CD4-positive, alpha-beta T cell treated with Interleukin-12 subunit alpha and Interleukin-12 subunit beta, for 1 hour (primary cell): Measurements from ENCODE around the gene SPATA20.

ENCODE experiments used
- DNase-seq: peaks from one replicate; pipeline ENCODE4 v3.0.0-alpha.2; 2020

The SPATA20 gene

DNA sequence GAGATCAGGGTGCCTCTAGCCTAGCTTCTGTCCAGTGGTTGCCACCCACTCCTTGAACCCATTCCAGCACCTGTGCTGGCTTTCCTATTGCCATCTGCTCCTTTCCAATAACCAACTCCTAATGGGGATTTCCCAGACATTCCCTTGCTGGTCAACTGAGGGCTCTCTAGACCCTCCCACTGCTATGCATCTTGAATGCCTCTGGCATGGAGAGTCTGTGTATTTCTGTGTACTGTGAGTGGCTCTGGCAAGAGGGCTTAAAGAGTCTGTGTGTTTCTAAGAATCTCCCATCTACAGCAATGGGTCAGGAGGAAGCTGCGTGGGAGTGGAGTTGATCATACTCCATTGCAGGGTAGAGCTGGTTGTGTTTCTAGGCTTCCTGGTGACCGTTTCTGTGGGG lies 25.5 kb upstream of the SPATA20 start:
- DNase-seq = no peak

DNA sequence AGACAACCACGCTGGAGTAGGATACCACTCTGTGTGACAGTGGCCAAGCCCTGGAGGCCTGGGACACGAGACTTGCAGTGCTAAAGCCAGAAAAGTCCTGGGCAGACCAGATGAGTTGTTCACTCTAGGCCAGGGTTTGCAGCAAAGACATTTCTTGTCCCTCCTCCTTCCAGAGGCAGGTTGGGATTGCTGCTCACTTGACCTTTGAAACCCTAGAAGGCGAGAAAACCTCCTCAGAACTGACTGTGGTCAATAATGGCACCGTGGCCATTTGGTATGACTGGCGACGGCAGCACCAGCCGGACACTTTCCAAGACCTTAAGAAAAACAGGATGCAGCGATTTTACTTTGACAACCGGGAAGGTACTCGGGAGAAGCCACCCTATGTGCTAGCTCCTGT lies 24.2 kb upstream of the SPATA20 start:
- no peak for DNase-seq

GRCh38 chr17:50523208-50523607 lies 23.8 kb upstream of the SPATA20 start:
- no peak for DNase-seq

DNA sequence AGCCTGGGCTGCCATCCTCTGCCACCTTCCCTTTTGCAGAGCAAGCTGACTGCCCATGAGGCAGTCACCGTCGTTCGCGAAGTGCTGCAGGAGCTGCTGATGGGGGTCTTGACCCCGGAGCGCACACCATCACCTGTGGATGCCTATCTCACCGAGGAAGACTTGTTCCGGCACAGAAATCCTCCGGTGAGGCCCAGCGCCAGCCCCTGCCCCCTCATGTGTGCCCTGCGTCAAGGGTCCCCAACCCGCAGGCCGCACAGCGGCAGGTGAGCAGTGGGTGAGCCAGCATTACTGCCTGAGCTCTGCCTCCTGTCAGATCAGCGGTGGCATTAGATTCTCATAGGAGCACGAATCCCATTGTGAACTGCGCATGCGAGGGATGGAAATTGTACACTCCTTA lies 22.1 kb upstream of the SPATA20 start:
- no peak for DNase-seq

DNA sequence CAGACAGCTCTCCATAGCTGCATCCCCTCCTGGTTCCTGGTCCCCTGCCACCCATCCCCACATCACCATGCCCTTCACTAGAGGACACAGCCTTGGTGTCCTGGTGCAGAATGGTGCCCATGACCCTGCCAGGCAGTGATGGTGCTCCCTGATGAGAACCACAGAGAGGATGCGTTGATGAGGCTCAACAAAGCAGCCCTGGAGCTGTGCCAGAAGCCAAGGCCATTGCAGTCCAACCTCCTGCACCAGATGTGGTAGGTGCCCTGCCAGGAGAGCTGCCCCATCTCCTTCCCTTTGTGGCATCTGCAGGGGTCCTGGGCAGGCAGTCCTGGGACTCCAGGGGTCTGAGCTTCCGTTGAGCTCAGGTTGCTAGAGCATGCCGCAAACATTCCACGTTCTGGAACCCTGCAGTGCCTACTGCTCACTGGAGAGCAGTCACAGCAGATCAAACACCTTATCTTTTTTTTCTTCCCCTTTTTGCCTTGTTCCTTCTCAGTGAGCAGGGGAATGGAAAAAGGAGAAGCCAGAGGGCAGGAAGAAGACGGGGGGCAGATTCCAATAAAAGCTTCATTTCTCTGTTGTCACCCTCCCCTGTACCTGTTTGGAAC lies 19.7 kb upstream of the SPATA20 start:
- DNase-seq = no peak

- DNase-seq = no peak
These were observed 19.0 kb upstream of the SPATA20 start for GRCh38 chr17:50527949-50528474.

DNA sequence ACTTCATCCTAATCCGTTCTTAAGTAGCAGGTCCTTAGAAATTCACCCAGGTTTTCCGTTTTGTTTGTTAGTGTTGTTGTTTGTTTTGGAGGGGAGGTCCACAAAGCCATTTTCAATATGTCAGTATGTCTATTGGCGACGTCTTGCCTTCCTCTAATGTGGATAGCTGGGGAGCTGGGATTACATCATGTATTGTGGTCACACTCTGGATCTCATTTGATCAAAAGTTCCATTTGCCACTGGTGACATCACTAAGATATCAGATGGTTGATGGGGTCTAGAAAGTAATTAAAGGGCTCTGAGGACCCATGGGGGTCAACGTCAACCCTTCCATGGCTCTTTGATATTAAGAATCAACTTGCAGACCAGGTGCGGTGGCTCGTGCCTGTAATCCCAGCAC lies 17.1 kb upstream of the SPATA20 start:
- no peak for DNase-seq

- no peak for DNase-seq
These were observed 15.4 kb upstream of the SPATA20 start for GRCh38 chr17:50531428-50532025.

GRCh38 chr17:50532452-50533024 lies 14.4 kb upstream of the SPATA20 start, which contains the start of gene EPN3:
Gene EPN3 (plus strand): TSS chr17:50532735. CDS start chr17:50536557, 3,822 bp downstream.
- no peak for DNase-seq

DNA sequence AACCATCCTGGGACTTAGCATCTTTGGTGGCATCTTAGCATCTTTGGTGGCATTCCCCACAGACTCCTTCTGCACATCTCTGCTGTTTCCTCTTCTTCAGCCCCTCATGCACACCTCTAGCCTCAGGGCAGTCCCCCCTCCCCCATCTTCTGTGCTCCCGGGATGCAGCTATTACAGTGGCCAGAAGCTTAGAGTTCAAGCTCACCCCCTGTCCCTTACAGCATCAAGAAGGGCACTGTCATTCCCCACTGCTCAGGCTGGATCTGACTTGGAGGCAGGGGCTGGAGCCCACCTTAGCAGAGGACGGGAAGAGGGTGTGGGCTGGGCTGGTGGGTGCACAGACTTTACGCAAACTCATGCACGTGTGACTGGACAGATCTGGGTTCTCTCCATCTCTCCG lies 13.8 kb upstream of the SPATA20 start:
- no peak for DNase-seq

- DNase-seq = no peak
These were observed 13.2 kb upstream of the SPATA20 start for GRCh38 chr17:50533720-50534148.

GRCh38 chr17:50534222-50534978 lies 12.6 kb upstream of the SPATA20 start:
- no peak for DNase-seq

DNA sequence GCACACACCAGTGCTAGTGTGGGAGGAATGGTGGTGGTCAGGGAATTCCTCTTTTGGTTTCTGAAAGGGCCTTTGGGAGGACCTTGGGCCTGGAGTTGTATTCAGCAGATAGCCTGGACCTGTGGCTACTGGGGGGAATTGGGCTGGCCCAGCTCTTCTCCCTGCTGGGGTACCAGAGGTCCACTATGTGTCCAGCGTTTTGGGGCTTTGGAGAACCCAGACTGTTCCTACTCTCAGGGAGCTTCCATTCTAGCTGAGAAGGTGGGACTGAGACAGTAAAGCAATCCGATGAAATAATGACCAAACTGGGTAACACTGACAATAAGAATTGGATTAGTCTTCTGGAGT lies 12.0 kb upstream of the SPATA20 start:
- DNase-seq = no peak

- no peak for DNase-seq
These were observed 11.6 kb upstream of the SPATA20 start for GRCh38 chr17:50535407-50535806.

DNA sequence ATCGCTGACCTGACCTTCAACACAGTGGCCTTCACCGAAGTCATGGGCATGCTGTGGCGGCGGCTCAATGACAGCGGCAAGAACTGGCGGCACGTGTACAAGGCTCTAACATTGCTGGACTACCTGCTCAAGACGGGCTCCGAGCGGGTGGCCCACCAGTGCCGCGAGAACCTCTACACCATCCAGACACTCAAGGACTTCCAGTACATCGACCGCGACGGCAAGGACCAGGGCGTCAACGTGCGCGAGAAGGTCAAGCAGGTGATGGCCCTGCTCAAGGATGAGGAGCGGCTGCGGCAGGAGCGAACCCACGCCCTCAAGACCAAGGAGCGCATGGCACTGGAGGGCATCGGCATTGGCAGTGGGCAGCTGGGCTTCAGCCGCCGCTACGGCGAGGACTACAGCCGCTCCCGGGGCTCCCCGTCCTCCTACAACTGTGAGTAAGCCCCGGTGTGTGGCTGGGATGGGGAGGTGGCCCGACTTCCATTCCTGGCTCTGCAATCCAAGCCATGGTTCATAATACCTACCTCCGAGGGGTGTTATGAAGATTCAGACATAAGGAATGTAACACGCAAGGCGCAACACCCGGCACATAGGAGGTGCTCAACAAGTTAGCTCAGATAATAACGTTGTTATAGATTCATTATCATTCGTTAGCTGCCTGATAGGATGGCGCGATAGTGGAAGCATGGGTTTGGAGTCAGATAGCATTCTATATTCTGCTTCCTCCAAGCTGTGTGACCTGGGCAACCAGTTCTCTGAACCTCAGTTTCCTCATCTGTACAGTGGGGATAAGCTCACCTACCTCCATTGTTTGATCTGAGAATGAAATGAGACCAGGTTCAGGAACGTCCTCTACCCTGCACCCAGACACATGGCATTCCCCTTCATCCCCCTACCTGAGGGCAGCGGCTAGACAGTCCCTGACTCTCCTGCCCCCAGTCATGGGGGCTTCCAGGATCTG lies 10.0 kb upstream of the SPATA20 start:
- DNase-seq = no peak

GRCh38 chr17:50537721-50538548 lies 9.0 kb upstream of the SPATA20 start:
- no peak for DNase-seq

GRCh38 chr17:50538549-50539410 lies 8.2 kb upstream of the SPATA20 start:
- no peak for DNase-seq

DNA sequence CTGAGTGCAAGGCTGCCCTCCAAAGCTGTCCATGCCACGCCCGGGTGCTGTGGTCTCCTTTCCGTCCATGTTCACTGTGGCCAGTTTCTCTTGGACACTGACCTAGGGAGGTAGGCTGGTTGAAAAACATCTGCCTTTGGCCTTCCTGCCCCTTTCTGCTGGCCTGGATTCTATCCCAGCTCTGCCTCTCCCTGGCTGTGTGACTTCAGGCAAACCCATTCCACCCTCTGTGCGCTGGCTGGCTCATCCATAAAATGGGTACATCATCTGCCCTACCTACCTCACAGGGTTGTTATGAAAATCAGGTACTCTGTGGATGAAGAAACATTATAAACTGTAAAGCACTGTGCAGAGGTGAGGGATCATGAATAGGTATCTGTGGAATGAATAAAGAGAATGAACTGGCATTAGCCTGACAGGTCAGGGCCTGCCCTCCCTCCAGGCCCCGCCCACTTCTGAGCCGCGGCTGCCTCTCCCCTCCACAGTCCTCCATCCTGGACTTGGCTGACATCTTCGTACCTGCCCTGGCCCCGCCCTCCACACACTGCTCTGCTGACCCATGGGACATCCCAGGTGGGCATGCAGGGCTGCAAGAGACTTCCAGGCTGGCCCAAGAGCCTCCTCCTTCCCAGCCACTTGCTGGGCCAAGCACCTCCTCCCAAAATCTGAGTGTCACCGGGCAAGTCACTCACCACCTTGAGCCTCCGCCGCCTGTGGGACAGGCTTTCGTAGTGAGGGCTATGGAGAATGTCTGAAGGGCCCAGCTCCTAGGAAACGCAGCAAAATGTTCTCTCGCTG lies 7.0 kb upstream of the SPATA20 start:
- DNase-seq = no peak

GRCh38 chr17:50540560-50541401 lies 6.2 kb upstream of the SPATA20 start:
- no peak for DNase-seq
